ENCODE results near the gene LYRM4.

The LYRM4 gene

DNA sequence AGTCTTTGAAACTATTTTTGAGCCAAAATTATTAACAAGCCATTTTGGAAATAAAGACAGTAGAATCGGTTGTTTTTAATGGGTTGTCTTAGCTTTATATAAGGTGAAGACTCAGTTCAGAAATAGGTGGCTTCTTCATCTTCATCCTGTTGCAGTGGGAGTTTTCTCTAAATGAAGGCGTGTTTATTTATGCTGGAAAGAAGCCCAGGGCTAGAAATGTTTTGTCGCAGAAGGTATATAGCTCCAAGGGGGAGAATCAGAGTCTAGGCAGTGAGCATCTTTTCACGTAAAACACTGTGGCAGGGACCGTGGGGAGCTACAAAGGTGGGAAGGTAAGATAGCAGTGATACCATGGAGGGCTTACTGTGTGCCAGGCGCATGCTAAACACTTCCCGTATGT is 34.9 kb upstream of the LYRM4 start:
- no peak overlapping the region for H3K4me2 ChIP-seq

DNA sequence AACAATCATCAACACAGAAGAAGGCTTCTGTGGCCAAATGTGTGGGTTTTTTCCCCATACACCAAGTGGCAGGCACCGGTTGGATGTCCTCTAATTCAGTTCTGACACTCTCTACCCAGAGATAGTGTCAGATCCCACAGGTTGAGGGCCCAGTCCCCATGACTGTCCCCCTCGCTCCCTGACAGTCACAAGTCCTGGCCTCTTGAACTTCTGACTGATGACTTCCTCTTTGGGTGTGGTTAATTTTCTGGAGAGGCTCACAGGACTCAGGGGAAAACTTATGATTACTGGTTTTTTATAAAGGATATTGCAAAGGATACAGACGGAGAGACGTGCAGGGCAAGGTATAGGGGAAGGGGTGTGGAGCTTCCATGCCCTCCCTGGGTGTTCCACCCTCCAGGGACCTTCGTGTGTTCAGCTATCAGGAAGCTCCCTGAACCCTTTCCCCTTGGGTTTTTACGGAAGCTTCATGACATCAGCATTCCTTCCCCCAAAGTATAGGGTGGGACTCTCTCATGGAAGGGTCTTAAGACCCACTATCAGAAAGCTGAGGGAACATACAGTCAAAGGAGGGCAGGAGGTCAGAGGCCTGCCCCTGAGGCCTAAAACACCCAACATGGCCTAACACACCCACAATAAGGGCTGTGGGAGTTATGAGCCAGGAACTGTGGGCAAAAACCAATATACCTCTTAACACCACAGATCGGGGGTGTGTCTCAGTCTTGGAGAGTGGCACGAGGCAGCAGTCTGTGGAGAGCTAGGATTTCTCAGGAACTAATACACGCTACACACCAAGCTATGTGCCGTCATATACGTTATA is 33.9 kb upstream of the LYRM4 start:
- no peak overlapping the region for H3K9ac ChIP-seq
- no peak overlapping the region for H3K4me3 ChIP-seq (IDR thresholded peaks at IDR 0.05; ENCODE audit: insufficient read depth, low read depth, low read length)
- no peaks in the 10 kb centered on the region for H3K4me1 ChIP-seq (ENCODE audit: low read depth, poor library complexity, severe bottlenecking)
- no peaks in the 10 kb centered on the region for H4K20me1 ChIP-seq (ENCODE audit: insufficient read depth)
- no peak overlapping the region for H3K27ac ChIP-seq
- no peak overlapping the region for H3K4me2 ChIP-seq
- H2AFZ ChIP-seq (ENCODE audit: low read depth), result no peak overlapping the region
- TF ChIP-seq, protein P1, sequence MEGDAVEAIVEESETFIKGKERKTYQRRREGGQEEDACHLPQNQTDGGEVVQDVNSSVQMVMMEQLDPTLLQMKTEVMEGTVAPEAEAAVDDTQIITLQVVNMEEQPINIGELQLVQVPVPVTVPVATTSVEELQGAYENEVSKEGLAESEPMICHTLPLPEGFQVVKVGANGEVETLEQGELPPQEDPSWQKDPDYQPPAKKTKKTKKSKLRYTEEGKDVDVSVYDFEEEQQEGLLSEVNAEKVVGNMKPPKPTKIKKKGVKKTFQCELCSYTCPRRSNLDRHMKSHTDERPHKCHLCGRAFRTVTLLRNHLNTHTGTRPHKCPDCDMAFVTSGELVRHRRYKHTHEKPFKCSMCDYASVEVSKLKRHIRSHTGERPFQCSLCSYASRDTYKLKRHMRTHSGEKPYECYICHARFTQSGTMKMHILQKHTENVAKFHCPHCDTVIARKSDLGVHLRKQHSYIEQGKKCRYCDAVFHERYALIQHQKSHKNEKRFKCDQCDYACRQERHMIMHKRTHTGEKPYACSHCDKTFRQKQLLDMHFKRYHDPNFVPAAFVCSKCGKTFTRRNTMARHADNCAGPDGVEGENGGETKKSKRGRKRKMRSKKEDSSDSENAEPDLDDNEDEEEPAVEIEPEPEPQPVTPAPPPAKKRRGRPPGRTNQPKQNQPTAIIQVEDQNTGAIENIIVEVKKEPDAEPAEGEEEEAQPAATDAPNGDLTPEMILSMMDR (conservative IDR thresholded peaks at IDR 0.05; ENCODE audit: low read depth, low read length), result no peak
- no peaks in the 10 kb centered on the region for H3K27me3 ChIP-seq (ENCODE audit: insufficient read depth, low read depth)
- H3K36me3 ChIP-seq (ENCODE audit: insufficient read depth), result no peaks in the 10 kb centered on the region
- H3K79me2 ChIP-seq (ENCODE audit: insufficient read depth, low read depth), result no peaks in the 10 kb centered on the region

More for the DNA sequence above, 34.9 kb upstream of the LYRM4 start:
- Histone ChIP-seq H4K20me1 (ENCODE audit: insufficient read depth) (no peaks in the 10 kb centered on the region), H3K36me3 (ENCODE audit: insufficient read depth) (no peaks in the 10 kb centered on the region), H2AFZ (ENCODE audit: low read depth) (no peak overlapping the region), H3K27ac (no peak overlapping the region), H3K79me2 (ENCODE audit: insufficient read depth, low read depth) (no peaks in the 10 kb centered on the region), H3K4me3 (IDR thresholded peaks at IDR 0.05; ENCODE audit: insufficient read depth, low read depth, low read length) (no peak overlapping the region), H3K9ac (no peak overlapping the region), H3K4me1 (ENCODE audit: low read depth, poor library complexity, severe bottlenecking) (no peaks in the 10 kb centered on the region), H3K27me3 (ENCODE audit: insufficient read depth, low read depth) (no peaks in the 10 kb centered on the region)
- TF ChIP-seq, protein P1 (conservative IDR thresholded peaks at IDR 0.05; ENCODE audit: low read depth, low read length), result no peak

DNA sequence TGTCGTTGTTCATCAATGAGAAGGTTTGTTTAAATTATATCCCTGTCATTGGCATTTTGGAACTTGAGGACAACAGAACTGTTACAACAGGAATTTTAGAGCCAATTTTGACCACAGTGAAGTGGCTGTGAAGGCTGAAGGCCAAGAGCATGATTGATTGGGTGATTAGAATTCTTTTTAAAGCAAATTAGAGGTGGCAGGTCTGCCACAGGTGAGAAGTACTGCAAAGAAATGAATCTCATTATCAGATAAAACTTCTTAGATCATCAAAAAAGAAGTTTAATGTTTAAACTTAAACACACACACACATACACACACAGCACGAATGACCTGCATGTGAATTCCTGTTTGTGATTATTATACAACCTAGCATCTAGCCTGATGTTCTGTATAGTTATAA is 32.9 kb upstream of the LYRM4 start:
- no peaks in the 10 kb centered on the region for H3K4me1 ChIP-seq (ENCODE audit: low read depth, poor library complexity, severe bottlenecking)
- no peak overlapping the region for H3K4me3 ChIP-seq (IDR thresholded peaks at IDR 0.05; ENCODE audit: insufficient read depth, low read depth, low read length)
- no peak overlapping the region for H2AFZ ChIP-seq (ENCODE audit: low read depth)
- no peaks in the 10 kb centered on the region for H4K20me1 ChIP-seq (ENCODE audit: insufficient read depth)
- H3K36me3 ChIP-seq (ENCODE audit: insufficient read depth), result no peaks in the 10 kb centered on the region
- no peaks in the 10 kb centered on the region for H3K27me3 ChIP-seq (ENCODE audit: insufficient read depth, low read depth)
- no peak overlapping the region for H3K9ac ChIP-seq
- H3K27ac ChIP-seq, result no peak overlapping the region
- H3K4me2 ChIP-seq, result no peak overlapping the region
- TF ChIP-seq, protein P1 (conservative IDR thresholded peaks at IDR 0.05; ENCODE audit: low read depth, low read length), result no peak
- no peaks in the 10 kb centered on the region for H3K79me2 ChIP-seq (ENCODE audit: insufficient read depth, low read depth)

DNA sequence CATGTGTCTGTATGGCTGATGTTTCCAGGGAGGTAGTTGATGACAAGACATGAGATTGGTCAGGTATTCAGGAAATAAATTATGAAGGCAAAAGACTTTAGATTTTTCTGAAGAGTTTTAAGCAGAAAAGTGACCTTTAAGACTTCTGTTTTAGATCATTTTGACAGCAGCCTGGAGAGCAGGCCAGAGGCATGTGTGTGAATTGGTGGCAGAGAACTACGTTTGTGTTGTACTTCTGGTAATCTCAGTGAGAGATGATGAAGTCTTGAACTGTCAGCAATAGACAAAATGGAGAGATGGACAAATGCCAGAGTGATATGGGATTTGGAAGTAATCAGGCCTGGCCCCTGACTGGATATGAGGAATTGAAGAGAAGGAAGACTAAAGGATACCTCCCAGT is 31.4 kb upstream of the LYRM4 start:
- H3K4me1 ChIP-seq (ENCODE audit: low read depth, poor library complexity, severe bottlenecking), result peaks cover 3% of the 10 kb centered on the region
- H3K27ac ChIP-seq, result no peak overlapping the region
- no peaks in the 10 kb centered on the region for H3K27me3 ChIP-seq (ENCODE audit: insufficient read depth, low read depth)
- H4K20me1 ChIP-seq (ENCODE audit: insufficient read depth), result no peaks in the 10 kb centered on the region
- no peak overlapping the region for H3K4me2 ChIP-seq
- no peak overlapping the region for H2AFZ ChIP-seq (ENCODE audit: low read depth)
- H3K79me2 ChIP-seq (ENCODE audit: insufficient read depth, low read depth), result no peaks in the 10 kb centered on the region
- H3K4me3 ChIP-seq (IDR thresholded peaks at IDR 0.05; ENCODE audit: insufficient read depth, low read depth, low read length), result no peak overlapping the region
- H3K36me3 ChIP-seq (ENCODE audit: insufficient read depth), result no peaks in the 10 kb centered on the region
- H3K9ac ChIP-seq, result no peak overlapping the region
- TF ChIP-seq, protein P1 (conservative IDR thresholded peaks at IDR 0.05; ENCODE audit: low read depth, low read length), result no peak
